Chondrocyte (in vitro differentiated cells): Measurements from ENCODE around the gene EXOC8. TPM values are rescaled to one million over a fixed set of nuclear protein-coding genes. Genes with fewer than 3 reads are reported as not detected.

Experiments
- DNase-seq: peaks from one replicate; pipeline ENCODE4 v3.0.0; 2021; ENCODE audit warnings: mixed read lengths, low spot score
- H3K27ac Mint-ChIP-seq: one replicate; pipeline ENCODE4 v1.8.0; 2021; ENCODE audit warnings: mild to moderate bottlenecking, moderate library complexity, mixed read lengths; ENCODE audit not compliant: unreplicated experiment
- H3K27me3 Mint-ChIP-seq: 2 replicates; pipeline ENCODE4 v1.8.0; 2021; ENCODE audit warnings: low read depth, mixed read lengths
- H3K36me3 Mint-ChIP-seq: 2 replicates; pipeline ENCODE4 v1.8.0; 2021; ENCODE audit warnings: low read depth, mixed read lengths
- H3K4me1 Mint-ChIP-seq: 2 replicates; pipeline ENCODE4 v1.8.0; 2021; ENCODE audit warnings: low read depth, mild to moderate bottlenecking, mixed read lengths
- H3K4me3 Mint-ChIP-seq: one replicate; pipeline ENCODE4 v1.8.0; 2021; ENCODE audit warnings: mild to moderate bottlenecking, moderate library complexity, mixed read lengths; ENCODE audit not compliant: unreplicated experiment
- H3K9me3 Mint-ChIP-seq: 2 replicates; pipeline ENCODE4 v1.8.0; 2021; ENCODE audit warnings: low read depth, mixed read lengths
- total RNA-seq: library from RNA; stranded (reverse); gene quantifications from 3 replicates; pipeline ENCODE4 v1.2.1, GENCODE V29; 2021
- TF ChIP-seq, protein P1 (sequence below): fragments of 200-600 bp; sonication (generic); IDR thresholded peaks from 2 replicates; pipeline ENCODE4 v1.5.0; 2021; ENCODE audit warnings: antibody characterized with exemption, mild to moderate bottlenecking, moderate library complexity

EXOC8 gene
- total RNA-seq, 1 donor from 2014 or later, result 13.8 TPM

DNA sequence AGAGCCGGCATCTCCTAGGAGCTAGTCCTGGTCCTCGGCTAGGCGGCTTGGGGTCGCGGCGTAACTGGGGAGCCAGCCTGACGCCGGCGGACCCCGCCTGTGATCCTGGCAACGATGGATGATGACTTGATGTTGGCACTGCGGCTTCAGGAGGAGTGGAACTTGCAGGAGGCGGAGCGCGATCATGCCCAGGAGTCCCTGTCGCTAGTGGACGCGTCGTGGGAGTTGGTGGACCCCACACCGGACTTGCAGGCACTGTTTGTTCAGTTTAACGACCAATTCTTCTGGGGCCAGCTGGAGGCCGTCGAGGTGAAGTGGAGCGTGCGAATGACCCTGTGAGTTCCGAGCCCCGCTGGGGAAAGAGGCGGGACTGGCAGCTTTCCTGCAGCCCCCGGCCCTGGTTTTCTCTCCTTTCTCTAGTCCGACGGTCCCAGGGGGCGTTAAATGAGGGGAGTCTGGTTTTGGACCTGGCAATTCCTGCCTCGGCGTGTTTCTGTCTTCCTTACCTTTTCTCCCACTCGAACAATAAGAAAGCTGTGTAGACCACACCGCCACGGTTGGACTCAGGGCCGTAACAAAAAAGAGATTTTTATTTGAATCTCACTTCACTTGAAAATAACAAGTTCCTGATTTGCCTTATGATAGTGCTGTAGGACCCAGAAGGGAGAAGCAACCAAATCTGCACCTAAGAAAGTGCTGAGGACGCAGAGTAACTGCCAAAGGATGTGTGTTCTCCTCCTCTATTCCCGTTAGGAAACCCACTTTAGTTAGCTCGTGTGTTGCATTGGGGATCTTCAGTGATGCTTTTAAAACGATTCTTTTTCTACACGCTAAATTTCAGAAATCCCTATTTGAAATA lies 847 bp upstream of the EXOC8 start, which contains the start of gene SPRTN:
SPRTN (plus strand) TSS at position 24 of the 859 bp plus-strand sequence; CDS start at position 115, 91 bp downstream.
- Mint-ChIP-seq H3K4me1 (peaks cover 54% of the 10 kb centered on the region), H3K27ac (peak within 1 kb of the TSS; percentile 100), H3K27me3 (no peaks in the 10 kb centered on the region), H3K9me3 (no peaks in the 10 kb centered on the region), H3K4me3 (peak within 1 kb of the TSS; percentile 100), H3K36me3 (peaks cover 11% of the 10 kb centered on the region)
- DNase-seq, result peak; percentile 94
- TF ChIP-seq, protein P1, sequence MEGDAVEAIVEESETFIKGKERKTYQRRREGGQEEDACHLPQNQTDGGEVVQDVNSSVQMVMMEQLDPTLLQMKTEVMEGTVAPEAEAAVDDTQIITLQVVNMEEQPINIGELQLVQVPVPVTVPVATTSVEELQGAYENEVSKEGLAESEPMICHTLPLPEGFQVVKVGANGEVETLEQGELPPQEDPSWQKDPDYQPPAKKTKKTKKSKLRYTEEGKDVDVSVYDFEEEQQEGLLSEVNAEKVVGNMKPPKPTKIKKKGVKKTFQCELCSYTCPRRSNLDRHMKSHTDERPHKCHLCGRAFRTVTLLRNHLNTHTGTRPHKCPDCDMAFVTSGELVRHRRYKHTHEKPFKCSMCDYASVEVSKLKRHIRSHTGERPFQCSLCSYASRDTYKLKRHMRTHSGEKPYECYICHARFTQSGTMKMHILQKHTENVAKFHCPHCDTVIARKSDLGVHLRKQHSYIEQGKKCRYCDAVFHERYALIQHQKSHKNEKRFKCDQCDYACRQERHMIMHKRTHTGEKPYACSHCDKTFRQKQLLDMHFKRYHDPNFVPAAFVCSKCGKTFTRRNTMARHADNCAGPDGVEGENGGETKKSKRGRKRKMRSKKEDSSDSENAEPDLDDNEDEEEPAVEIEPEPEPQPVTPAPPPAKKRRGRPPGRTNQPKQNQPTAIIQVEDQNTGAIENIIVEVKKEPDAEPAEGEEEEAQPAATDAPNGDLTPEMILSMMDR, result peak; percentile 12

- Mint-ChIP-seq H3K4me3 (peak overlapping the region; percentile 100), H3K9me3 (no peaks in the 10 kb centered on the region), H3K27me3 (no peaks in the 10 kb centered on the region), H3K27ac (peak overlapping the region; percentile 100), H3K36me3 (peaks cover 10% of the 10 kb centered on the region), H3K4me1 (peaks cover 66% of the 10 kb centered on the region)
- DNase-seq, result no peak
- TF ChIP-seq, protein P1, result no peak
These were observed 595 bp downstream of the EXOC8 start for GRCh38 chr1:231337043-231337471.

DNA sequence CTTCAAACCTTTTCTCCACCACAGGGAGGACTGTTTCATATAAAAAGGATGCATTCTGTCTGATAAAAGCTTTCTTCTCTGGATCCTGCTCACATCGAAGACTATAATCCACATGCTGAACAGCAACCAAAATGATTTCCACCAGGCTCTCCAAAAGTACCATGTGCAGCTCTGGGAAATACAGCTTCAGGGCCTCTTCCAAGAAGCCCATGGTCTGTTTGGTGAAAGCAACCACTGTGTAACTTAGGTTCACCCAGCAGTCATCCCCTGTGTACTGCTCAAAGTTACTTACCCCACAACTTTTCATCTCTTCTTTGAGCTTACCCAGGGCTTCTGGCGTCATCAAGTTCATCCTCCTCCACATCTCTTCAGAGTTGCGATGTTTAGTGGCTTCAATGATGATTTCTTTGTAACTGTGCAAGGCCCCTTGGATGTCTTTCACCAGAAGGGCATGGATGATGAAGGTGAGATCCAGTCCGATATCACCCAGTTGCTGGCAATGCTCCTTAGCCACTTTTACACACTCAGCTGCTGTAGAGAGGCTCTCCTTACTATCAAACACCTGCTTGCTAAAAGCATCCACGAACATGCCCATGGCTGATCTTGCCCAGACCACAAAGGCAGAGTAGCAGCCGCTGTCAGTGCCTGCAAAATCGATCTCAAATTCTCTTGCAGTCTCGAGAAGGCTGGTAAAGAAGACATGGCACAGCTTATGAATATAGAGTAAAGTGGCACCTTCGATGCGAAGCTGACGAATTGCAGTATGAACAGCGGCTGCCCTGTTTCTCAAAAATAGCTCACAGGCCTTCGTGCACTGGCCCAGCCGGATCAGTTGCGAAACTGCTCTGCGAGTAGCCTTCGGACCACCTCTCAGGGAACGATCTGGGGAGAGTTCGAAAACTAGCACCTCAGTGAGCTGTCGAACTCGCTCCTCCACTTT lies 1.7 kb downstream of the EXOC8 start:
- H3K9me3 Mint-ChIP-seq, result no peaks in the 10 kb centered on the region
- peaks cover 9% of the 10 kb centered on the region for H3K36me3 Mint-ChIP-seq
- H3K27me3 Mint-ChIP-seq, result no peaks in the 10 kb centered on the region
- TF ChIP-seq, protein P1, result no peak
- DNase-seq, result no peak
- H3K27ac Mint-ChIP-seq, result peak overlapping the region; percentile 100
- peak overlapping the region; percentile 100 for H3K4me3 Mint-ChIP-seq
- peaks cover 65% of the 10 kb centered on the region for H3K4me1 Mint-ChIP-seq

DNA sequence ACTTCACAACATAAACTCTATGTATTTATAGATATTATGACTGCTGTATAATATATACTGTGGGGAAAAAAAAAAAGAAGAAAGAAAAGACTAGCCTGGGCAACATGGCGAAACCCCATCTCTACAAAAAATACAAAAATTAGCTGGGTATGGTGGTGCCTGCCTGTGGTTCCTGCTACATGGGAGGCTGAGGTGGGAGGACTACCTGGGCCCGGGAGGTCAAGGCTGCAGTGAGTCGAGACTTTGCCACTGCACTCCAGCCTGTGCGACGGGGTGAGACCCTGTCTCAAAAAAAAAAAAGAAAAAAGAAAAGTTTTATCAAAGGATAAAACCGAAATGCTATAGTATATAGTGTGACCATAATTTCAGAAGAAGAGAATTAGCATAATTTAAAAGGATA lies 2.7 kb downstream of the EXOC8 start:
- no peaks in the 10 kb centered on the region for H3K27me3 Mint-ChIP-seq
- peaks cover 6% of the 10 kb centered on the region for H3K36me3 Mint-ChIP-seq
- no peak overlapping the region for H3K27ac Mint-ChIP-seq
- TF ChIP-seq, protein P1, result no peak
- peaks cover 58% of the 10 kb centered on the region for H3K4me1 Mint-ChIP-seq
- H3K4me3 Mint-ChIP-seq, result peak overlapping the region; percentile 61
- DNase-seq, result no peak
- no peaks in the 10 kb centered on the region for H3K9me3 Mint-ChIP-seq
